ENCODE results near the gene CNTN1.

DNA sequence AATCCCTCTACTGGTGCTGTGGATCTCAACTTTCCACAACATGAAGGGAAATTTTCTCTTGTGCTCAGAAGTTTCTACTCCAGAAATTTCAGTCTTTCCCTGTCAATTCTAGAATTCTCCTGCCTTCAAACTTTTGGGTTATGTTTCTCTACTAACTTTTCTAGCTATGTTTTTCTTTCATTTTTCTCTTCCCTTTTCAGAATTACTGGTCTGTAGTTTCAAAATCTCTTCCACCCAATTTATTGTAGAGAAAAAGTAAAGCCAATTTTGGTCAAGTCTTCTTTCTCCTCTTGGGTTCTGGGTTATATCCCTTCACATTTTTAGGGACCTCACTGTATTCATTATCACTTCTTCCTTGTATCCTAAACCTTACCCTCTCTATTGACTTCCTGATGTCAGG lies 18.9 kb downstream of the CNTN1 start:
- no peak for TF ChIP-seq POU2F2 (IDR thresholded peaks at IDR 0.05; ENCODE audit: low read depth, low read length)
- no peak for TF ChIP-seq TAF1 (IDR thresholded peaks at IDR 0.05; ENCODE audit: low read depth, low read length)
- TF ChIP-seq POLR2A (IDR thresholded peaks at IDR 0.05; ENCODE audit: low read depth, low read length), result no peak
- TF ChIP-seq POLR2AphosphoS5 (IDR thresholded peaks at IDR 0.05; ENCODE audit: low read depth, low read length), result no peak

Data from GM12891 (cell line).